GM13976 (cell line): ENCODE data around the gene YEATS4.

Experiments used
- DNase-seq: peaks from one replicate; pipeline ENCODE4 v3.0.0; 2012; ENCODE audit warnings: low spot score
- in situ Hi-C: fragments of 300-500 bp; cut with MboI; formaldehyde crosslinking; loops from one replicate; pipeline ENCODE4 v1.12.0; 2022; ENCODE audit warnings: low sequenced_read_pairs, mixed read lengths, inconsistent platforms; ENCODE audit not compliant: unreplicated experiment
- TF ChIP-seq, protein P1 (sequence below): IDR thresholded peaks from 2 replicates; pipeline ENCODE4 v1.5.1; 2012; ENCODE audit warnings: borderline replicate concordance, mild to moderate bottlenecking; ENCODE audit not compliant: insufficient read depth; ENCODE audit errors: extremely low read depth, missing control alignments, control extremely low read depth

Gene YEATS4

DNA sequence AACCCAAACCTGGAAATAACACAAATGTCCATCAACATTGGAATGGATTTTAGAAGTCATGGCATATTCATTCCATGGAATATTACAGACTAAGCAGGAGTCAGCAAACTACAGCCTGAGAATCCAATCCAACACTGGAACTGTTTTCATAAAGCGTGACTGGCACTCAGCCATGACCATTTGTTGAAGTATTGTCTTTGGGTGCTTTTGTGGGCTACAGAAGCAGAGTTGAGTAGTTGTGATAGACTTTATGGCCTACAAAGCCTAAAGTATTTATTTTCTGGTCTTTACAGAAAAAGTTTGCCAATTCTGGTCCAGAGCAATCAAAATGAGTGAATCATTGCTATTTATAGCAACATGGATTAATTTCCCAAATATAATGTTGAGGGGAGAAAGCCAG is 76.1 kb downstream of the YEATS4 start:
- in situ Hi-C loops = no loop called here
- TF ChIP-seq, protein P1, sequence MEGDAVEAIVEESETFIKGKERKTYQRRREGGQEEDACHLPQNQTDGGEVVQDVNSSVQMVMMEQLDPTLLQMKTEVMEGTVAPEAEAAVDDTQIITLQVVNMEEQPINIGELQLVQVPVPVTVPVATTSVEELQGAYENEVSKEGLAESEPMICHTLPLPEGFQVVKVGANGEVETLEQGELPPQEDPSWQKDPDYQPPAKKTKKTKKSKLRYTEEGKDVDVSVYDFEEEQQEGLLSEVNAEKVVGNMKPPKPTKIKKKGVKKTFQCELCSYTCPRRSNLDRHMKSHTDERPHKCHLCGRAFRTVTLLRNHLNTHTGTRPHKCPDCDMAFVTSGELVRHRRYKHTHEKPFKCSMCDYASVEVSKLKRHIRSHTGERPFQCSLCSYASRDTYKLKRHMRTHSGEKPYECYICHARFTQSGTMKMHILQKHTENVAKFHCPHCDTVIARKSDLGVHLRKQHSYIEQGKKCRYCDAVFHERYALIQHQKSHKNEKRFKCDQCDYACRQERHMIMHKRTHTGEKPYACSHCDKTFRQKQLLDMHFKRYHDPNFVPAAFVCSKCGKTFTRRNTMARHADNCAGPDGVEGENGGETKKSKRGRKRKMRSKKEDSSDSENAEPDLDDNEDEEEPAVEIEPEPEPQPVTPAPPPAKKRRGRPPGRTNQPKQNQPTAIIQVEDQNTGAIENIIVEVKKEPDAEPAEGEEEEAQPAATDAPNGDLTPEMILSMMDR = no peak
- no peak for DNase-seq

DNA sequence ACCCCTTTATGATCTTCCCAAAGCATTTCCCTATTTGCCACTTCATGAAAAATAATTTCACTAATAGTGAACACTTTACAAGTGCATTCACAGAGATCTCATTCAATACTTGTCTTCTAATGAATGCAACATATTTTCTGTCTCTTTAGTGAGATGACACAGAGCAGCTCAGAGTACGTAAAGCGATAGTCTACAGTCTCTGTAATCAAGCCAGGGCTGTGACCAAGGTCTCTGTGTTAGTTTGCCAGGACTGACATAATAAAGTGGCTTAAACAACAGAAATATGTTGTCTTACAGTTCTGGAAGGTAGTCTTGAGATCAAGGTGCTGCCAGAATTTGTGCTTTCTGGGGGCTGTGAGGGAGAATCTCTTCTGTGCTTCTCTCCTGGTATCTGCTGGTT is 77.5 kb downstream of the YEATS4 start:
- in situ Hi-C loops = no loop called here
- DNase-seq = no peak

DNA sequence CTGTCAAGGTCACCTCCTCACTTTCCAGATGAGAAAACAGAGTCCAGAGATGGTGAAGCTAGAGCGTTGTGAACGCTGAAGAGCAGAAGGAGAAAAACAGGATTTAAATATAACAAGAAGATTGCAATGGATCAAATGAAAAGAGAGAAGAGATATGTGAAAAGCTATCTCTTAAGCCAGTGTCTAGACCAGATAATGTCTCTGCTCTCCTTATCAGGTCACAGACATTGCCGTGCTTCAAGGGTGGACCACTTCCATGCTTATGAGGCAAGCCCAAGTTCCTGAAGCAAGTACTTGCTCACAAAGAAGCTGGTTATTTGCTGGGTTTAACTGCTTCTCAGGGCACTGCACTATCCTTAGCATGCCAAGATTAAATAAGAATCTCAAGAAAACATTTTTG is 79.0 kb downstream of the YEATS4 start:
- DNase-seq = no peak
- in situ Hi-C loops = no loop called here
- TF ChIP-seq, protein P1 = no peak

More for the DNA sequence above, 77.5 kb downstream of the YEATS4 start:
- TF ChIP-seq, protein P1 = no peak

DNA sequence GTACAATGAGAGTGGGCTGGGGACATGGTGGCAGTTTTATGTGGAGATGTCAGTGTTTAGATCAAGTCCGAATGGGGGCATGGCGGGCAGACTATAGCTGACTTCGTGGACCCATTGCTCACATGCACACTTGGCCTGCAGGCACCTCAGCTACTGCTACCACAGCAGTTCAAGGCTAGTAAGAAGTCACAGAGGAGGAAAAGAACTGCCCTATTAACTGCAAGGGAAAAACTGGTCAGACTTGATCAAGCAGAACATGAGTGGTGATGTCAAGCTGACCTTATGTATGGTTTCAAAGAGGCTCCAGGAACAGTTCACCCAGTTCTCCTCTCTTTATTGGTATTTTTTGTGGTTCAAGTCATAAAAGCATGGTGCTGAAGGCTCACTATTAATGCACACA is 80.5 kb downstream of the YEATS4 start:
- no peak for DNase-seq
- in situ Hi-C loops = no loop called here
- TF ChIP-seq, protein P1 = no peak
